Neural cell (in vitro differentiated cells): Measurements from ENCODE around the gene TLNRD1. TPM values are rescaled to one million over a fixed set of nuclear protein-coding genes. Genes with fewer than 3 reads are reported as not detected.

Experiments
- H2AFZ ChIP-seq: fragments of 200-600, 300-800 bp; sonication (generic), shearing (Covaris generic); 2 replicates; pipeline ENCODE4 v1.6.0; 2014; ENCODE audit warnings: low read depth, mild to moderate bottlenecking, antibody characterized with exemption, low read length, moderate library complexity
- H3F3A ChIP-seq: fragments of 200-600 bp; shearing (Covaris generic); 2 replicates; pipeline ENCODE4 v1.6.1; 2016; ENCODE audit warnings: mild to moderate bottlenecking, moderate library complexity, mixed read lengths, antibody characterized with exemption, low read length; ENCODE audit not compliant: insufficient read depth, poor library complexity, severe bottlenecking
- H3K27ac ChIP-seq: fragments of 200-600, 300-800 bp; sonication (generic), shearing (Covaris generic); 2 replicates; pipeline ENCODE4 v1.5.1; 2014; ENCODE audit warnings: mild to moderate bottlenecking, low read length, moderate library complexity
- H3K27me3 ChIP-seq: fragments of 300-800, 200-600 bp; sonication (generic), shearing (Covaris generic); 2 replicates; pipeline ENCODE4 v1.6.0; 2014; ENCODE audit warnings: mild to moderate bottlenecking, low read depth, low read length, moderate library complexity; ENCODE audit not compliant: insufficient read depth
- H3K36me3 ChIP-seq: fragments of 300-800, 200-600 bp; sonication (generic), shearing (Covaris generic); 2 replicates; pipeline ENCODE4 v1.5.1; 2014; ENCODE audit warnings: mild to moderate bottlenecking, antibody characterized with exemption, low read length, moderate library complexity; ENCODE audit not compliant: insufficient read depth
- H3K4me2 ChIP-seq: fragments of 300-800, 200-600 bp; sonication (generic), shearing (Covaris generic); 2 replicates; pipeline ENCODE4 v1.6.0; 2014; ENCODE audit warnings: mild to moderate bottlenecking, low read length
- H3K4me3 ChIP-seq: fragments of 300-800, 200-600 bp; sonication (generic), shearing (Covaris generic); 2 replicates; pipeline ENCODE4 v1.5.1; 2014; ENCODE audit warnings: mild to moderate bottlenecking, low read length, moderate library complexity
- H3K79me2 ChIP-seq: fragments of 200-600 bp; shearing (Covaris generic); replicated peaks from 2 replicates; pipeline ENCODE4 v1.6.0; 2014; ENCODE audit warnings: mild to moderate bottlenecking, low read length, moderate library complexity; ENCODE audit not compliant: insufficient read depth
- H3K9ac ChIP-seq: fragments of 300-800, 200-600 bp; sonication (generic), shearing (Covaris generic); 2 replicates; pipeline ENCODE4 v1.6.1; 2016; ENCODE audit warnings: mild to moderate bottlenecking, low read length, mixed read lengths
- H3K9me2 ChIP-seq: fragments of 200-600 bp; shearing (Covaris generic); 2 replicates; pipeline ENCODE4 v1.6.1; 2016; ENCODE audit warnings: mild to moderate bottlenecking, low read length, mixed read lengths; ENCODE audit not compliant: insufficient read depth
- H3K9me3 ChIP-seq: fragments of 200-600, 300-800 bp; sonication (generic), shearing (Covaris generic); 2 replicates; pipeline ENCODE4 v1.6.1; 2016; ENCODE audit warnings: mild to moderate bottlenecking, mixed run types, low read length, moderate library complexity, mixed read lengths
- H4K20me1 ChIP-seq: fragments of 200-600 bp; shearing (Covaris generic); 2 replicates; pipeline ENCODE4 v1.6.1; 2016; ENCODE audit warnings: mild to moderate bottlenecking, mixed run types; ENCODE audit not compliant: insufficient read depth
- CTCF ChIP-seq: fragments of 450-650 bp; IDR thresholded peaks from 2 replicates; pipeline ENCODE4 v1.5.1; 2014; ENCODE audit warnings: antibody characterized with exemption, mild to moderate bottlenecking, moderate library complexity; ENCODE audit not compliant: poor library complexity, severe bottlenecking
- EP300 ChIP-seq: fragments of 450-650 bp; conservative IDR thresholded peaks from 2 replicates; pipeline ENCODE4 v1.6.1; 2014; ENCODE audit warnings: antibody characterized with exemption, mild to moderate bottlenecking, moderate library complexity; ENCODE audit not compliant: poor library complexity, severe bottlenecking
- EZH2 ChIP-seq: fragments of 200-600, 300-800 bp; shearing (Covaris generic), sonication (generic); IDR thresholded peaks from 2 replicates; pipeline ENCODE4 v1.6.1; 2014; ENCODE audit warnings: antibody characterized with exemption, low read length, borderline replicate concordance, mild to moderate bottlenecking; ENCODE audit not compliant: insufficient read depth, poor library complexity, severe bottlenecking
- MXI1 ChIP-seq: fragments of 450-650 bp; conservative IDR thresholded peaks from 2 replicates; pipeline ENCODE4 v1.6.1; 2014; ENCODE audit warnings: antibody characterized with exemption, mild to moderate bottlenecking; ENCODE audit not compliant: poor library complexity, severe bottlenecking
- POLR2AphosphoS5 ChIP-seq: IDR thresholded peaks from 2 replicates; pipeline ENCODE4 v1.6.1; 2012
- RAD21 ChIP-seq: fragments of 450-650 bp; conservative IDR thresholded peaks from 2 replicates; pipeline ENCODE4 v1.6.1; 2014; ENCODE audit warnings: antibody characterized with exemption, mild to moderate bottlenecking, moderate library complexity
- REST ChIP-seq: IDR thresholded peaks from 2 replicates; pipeline ENCODE4 v1.6.1; 2012; ENCODE audit warnings: borderline replicate concordance
- SMC3 ChIP-seq: fragments of 450-650 bp; conservative IDR thresholded peaks from 2 replicates; pipeline ENCODE4 v1.6.1; 2014; ENCODE audit warnings: antibody characterized with exemption, mild to moderate bottlenecking, moderate library complexity; ENCODE audit not compliant: poor library complexity
- TAF1 ChIP-seq: IDR thresholded peaks from 2 replicates; pipeline ENCODE4 v1.6.1; 2012; ENCODE audit warnings: low read depth
- polyA plus RNA-seq: library from polyadenylated mRNA; depleted of rRNA; stranded (reverse); fragments of >200 nt; gene quantifications from 2 replicates; pipeline ENCODE4 v1.2.3, GENCODE V29; 2014

Gene TLNRD1
- polyA plus RNA-seq, 1 donor from 2014 or later = 8.2 TPM

GRCh38 chr15:80999623-81000036 is 1.1 kb upstream of the TLNRD1 start:
- peak overlapping the region; percentile 92 for H3K4me3 ChIP-seq
- no peaks in the 10 kb centered on the region for H3K9me3 ChIP-seq
- no peak overlapping the region for H3K27ac ChIP-seq
- H4K20me1 ChIP-seq = no peaks in the 10 kb centered on the region
- H3K9ac ChIP-seq = peak overlapping the region; percentile 90
- no peak for TF ChIP-seq SMC3
- no peak for TF ChIP-seq REST
- TF ChIP-seq MXI1 = no peak
- no peak for TF ChIP-seq POLR2AphosphoS5
- no peak for TF ChIP-seq TAF1
- TF ChIP-seq CTCF = no peak
- TF ChIP-seq RAD21 = no peak
- no peak for TF ChIP-seq EZH2
- H3F3A ChIP-seq = no peaks in the 10 kb centered on the region
- no peaks in the 10 kb centered on the region for H3K9me2 ChIP-seq
- peak overlapping the region; percentile 96 for H2AFZ ChIP-seq
- peaks cover 15% of the 10 kb centered on the region for H3K79me2 ChIP-seq
- H3K27me3 ChIP-seq = no peaks in the 10 kb centered on the region
- no peak overlapping the region for H3K4me2 ChIP-seq
- no peaks in the 10 kb centered on the region for H3K36me3 ChIP-seq

- H3K27me3 ChIP-seq = no peaks in the 10 kb centered on the region
- H3K9me3 ChIP-seq = no peaks in the 10 kb centered on the region
- no peaks in the 10 kb centered on the region for H3K36me3 ChIP-seq
- H2AFZ ChIP-seq = peak overlapping the region; percentile 96
- H3K9me2 ChIP-seq = no peaks in the 10 kb centered on the region
- TF ChIP-seq RAD21 = no peak
- no peak for TF ChIP-seq CTCF
- no peak for TF ChIP-seq SMC3
- TF ChIP-seq EZH2 = no peak
- no peak for TF ChIP-seq TAF1
- no peak for TF ChIP-seq POLR2AphosphoS5
- no peak for TF ChIP-seq MXI1
- TF ChIP-seq EP300 = no peak
- no peak for TF ChIP-seq REST
- peaks cover 20% of the 10 kb centered on the region for H3K79me2 ChIP-seq
- peak overlapping the region; percentile 84 for H3K27ac ChIP-seq
- H4K20me1 ChIP-seq = no peaks in the 10 kb centered on the region
- H3K4me3 ChIP-seq = peak overlapping the region; percentile 92
- H3F3A ChIP-seq = no peaks in the 10 kb centered on the region
- peak overlapping the region; percentile 78 for H3K4me2 ChIP-seq
- H3K9ac ChIP-seq = peak overlapping the region; percentile 90
Measured at GRCh38 chr15:81000144-81000623, 539 bp upstream of the TLNRD1 start.
